Measurements from ENCODE around the gene A4GALT.

- no peak for TF ChIP-seq CTCF (IDR thresholded peaks at IDR 0.05)
- TF ChIP-seq POLR2AphosphoS5 (IDR thresholded peaks at IDR 0.05): peak; percentile 83
Observed at GRCh38 chr22:42664976-42665831, 55.5 kb downstream of the A4GALT start.
